GM21717 (cell line): ENCODE measurements around the gene ITGA3.

Experiments
- ATAC-seq: cut with Tn5 transposase; IDR thresholded peaks from one replicate; pipeline ENCODE4 v1.9.1; 2021; ENCODE audit warnings: mild to moderate bottlenecking, moderate library complexity; ENCODE audit not compliant: unreplicated experiment

Gene ITGA3

GRCh38 chr17:50123649-50124349 is 67.9 kb downstream of the ITGA3 start:
- no peak for ATAC-seq

- no peak for ATAC-seq
Observed at GRCh38 chr17:50125420-50125997, 69.6 kb downstream of the ITGA3 start.

GRCh38 chr17:50127697-50128361 is 71.9 kb downstream of the ITGA3 start:
- no peak for ATAC-seq

- ATAC-seq, result no peak
Observed at GRCh38 chr17:50128441-50129352, 72.8 kb downstream of the ITGA3 start.

GRCh38 chr17:50129353-50129727 is 73.4 kb downstream of the ITGA3 start:
- no peak for ATAC-seq

GRCh38 chr17:50129728-50130558 is 74.0 kb downstream of the ITGA3 start, which contains the start of gene SAMD14:
TSS of gene SAMD14 (minus strand) at chr17:50130160. CDS start at chr17:50124959, 5,201 bp downstream.
- ATAC-seq, result no peak

GRCh38 chr17:50130559-50131305 is 74.8 kb downstream of the ITGA3 start:
- no peak for ATAC-seq

GRCh38 chr17:50132104-50132794 is 76.3 kb downstream of the ITGA3 start:
- no peak for ATAC-seq

- no peak for ATAC-seq
Observed at GRCh38 chr17:50133028-50133768, 77.3 kb downstream of the ITGA3 start.

GRCh38 chr17:50133769-50134099 is 77.8 kb downstream of the ITGA3 start:
- ATAC-seq, result no peak

GRCh38 chr17:50134206-50135110 is 78.5 kb downstream of the ITGA3 start:
- no peak for ATAC-seq

GRCh38 chr17:50135316-50136095 is 79.6 kb downstream of the ITGA3 start:
- ATAC-seq, result no peak

- ATAC-seq, result no peak
Observed at GRCh38 chr17:50136096-50136687, 80.3 kb downstream of the ITGA3 start.

GRCh38 chr17:50137042-50137441 is 81.1 kb downstream of the ITGA3 start:
- no peak for ATAC-seq

GRCh38 chr17:50139185-50139783 is 83.4 kb downstream of the ITGA3 start:
- ATAC-seq, result no peak
